HepG2 (cell line): ENCODE results near the gene ZSWIM5. TPM values are rescaled to one million over a fixed set of nuclear protein-coding genes. Genes with fewer than 3 reads are reported as not detected.

Experiments used
- CBX2 ChIP-seq, 2 experiments: fragments of 200-600 bp in 1 of 2; sonication (generic); formaldehyde crosslinking in 1 of 2; IDR thresholded peaks; 2 replicates each; pipeline versions ENCODE4 v1.7.0 to v1.8.1; 2018 to 2022; ENCODE audit warnings: low read depth in 2 of 2, low read length in 1 of 2, mild to moderate bottlenecking in 1 of 2, missing genetic modification reagents in 1 of 2
- FOXK1 ChIP-seq: sonication (generic); formaldehyde crosslinking; IDR thresholded peaks from 2 replicates; pipeline ENCODE4 v1.4.0; 2020; ENCODE audit warnings: low read depth, missing genetic modification reagents, borderline replicate concordance
- GZF1 ChIP-seq: sonication (generic); formaldehyde crosslinking; IDR thresholded peaks from 2 replicates; pipeline ENCODE4 v1.5.1; 2020; ENCODE audit warnings: mild to moderate bottlenecking, missing genetic modification reagents
- HNF4A ChIP-seq: sonication (generic); formaldehyde crosslinking; IDR thresholded peaks from 2 replicates; pipeline ENCODE4 v1.4.0; 2020; ENCODE audit warnings: missing genetic modification reagents
- NFYC ChIP-seq: IDR thresholded peaks from 2 replicates; pipeline ENCODE4 v1.6.1; 2016; ENCODE audit warnings: missing genetic modification reagents, missing compliant biosample characterization
- RFX5 ChIP-seq: IDR thresholded peaks from 2 replicates; pipeline ENCODE4 v1.6.1; 2011; ENCODE audit warnings: low read depth, low read length, improper control_type of control experiment
- SMYD3 ChIP-seq: sonication (generic); formaldehyde crosslinking; IDR thresholded peaks from 2 replicates; pipeline ENCODE4 v1.8.1; 2023; ENCODE audit warnings: mild to moderate bottlenecking, missing genetic modification reagents
- SNRNP70 ChIP-seq: fragments of 200-400 bp; formaldehyde crosslinking; IDR thresholded peaks from 2 replicates; pipeline ENCODE4 v1.6.1; 2017; ENCODE audit warnings: mild to moderate bottlenecking, low read depth, low read length, moderate library complexity
- SP2 ChIP-seq: sonication (generic); formaldehyde crosslinking; IDR thresholded peaks from 2 replicates; pipeline ENCODE4 v1.5.1; 2020; ENCODE audit warnings: mild to moderate bottlenecking, missing genetic modification reagents
- TEAD3 ChIP-seq: optimal IDR thresholded peaks from 2 replicates; pipeline ENCODE3; 2016; ENCODE audit warnings: borderline replicate concordance
- THRA ChIP-seq: sonication (generic); formaldehyde crosslinking; IDR thresholded peaks from 2 replicates; pipeline ENCODE4 v1.4.0; 2020; ENCODE audit warnings: missing genetic modification reagents, borderline replicate concordance
- ZFP37 ChIP-seq: sonication (generic); formaldehyde crosslinking; IDR thresholded peaks from 2 replicates; pipeline ENCODE4 v1.4.0; 2020; ENCODE audit warnings: missing genetic modification reagents, borderline replicate concordance
- ZFP62 ChIP-seq: sonication (generic); formaldehyde crosslinking; IDR thresholded peaks from 2 replicates; pipeline ENCODE4 v1.4.0; 2020; ENCODE audit warnings: missing genetic modification reagents
- ZNF253 ChIP-seq: sonication (generic); formaldehyde crosslinking; IDR thresholded peaks from 2 replicates; pipeline ENCODE4 v1.8.0; 2022; ENCODE audit warnings: mild to moderate bottlenecking, missing genetic modification reagents, borderline replicate concordance
- ZNF614 ChIP-seq: IDR thresholded peaks from 2 replicates; pipeline ENCODE4 v1.6.1; 2018; ENCODE audit warnings: missing biosample characterization, missing genetic modification reagents, inconsistent platforms, borderline replicate concordance
- ZNF749 ChIP-seq: sonication (generic); formaldehyde crosslinking; IDR thresholded peaks from 2 replicates; pipeline ENCODE4 v1.8.0; 2022; ENCODE audit warnings: mild to moderate bottlenecking, missing genetic modification reagents, moderate library complexity, borderline replicate concordance
- polyA plus RNA-seq, 8 experiments: library from polyadenylated mRNA; depleted of rRNA in 3 of 8; stranded (reverse) in 7 of 8; unstranded in 1 of 8; fragments of >200 nt; fragmentation: Illumina TruSeq in 4 of 8; extraction: Trizol in 4 of 8; gene quantifications; 2 replicates each; pipeline versions ENCODE4 v1.2.1 to v1.2.3, GENCODE V29; 2011 to 2016; ENCODE audit warnings: low read depth in 4 of 8, missing spikeins in 1 of 8, mixed read lengths in 1 of 8; ENCODE audit not compliant: insufficient read depth in 1 of 8
- total RNA-seq, 5 experiments: library from RNA; depleted of rRNA; stranded (reverse); fragments of >200 nt; fragmentation: Illumina TruSeq; extraction: Trizol; gene quantifications; 2 replicates each; pipeline ENCODE4 v1.2.3, GENCODE V29; 2016; ENCODE audit warnings: low read depth in 1 of 5
- TF ChIP-seq, protein P1 (sequence below): sonication (generic); formaldehyde crosslinking; IDR thresholded peaks from 2 replicates; pipeline ENCODE4 v1.4.0; 2020; ENCODE audit warnings: missing genetic modification reagents
- TF ChIP-seq, protein P2 (sequence below): sonication (generic); formaldehyde crosslinking; IDR thresholded peaks from 2 replicates; pipeline ENCODE4 v1.4.0; 2020; ENCODE audit warnings: mild to moderate bottlenecking, low read depth, missing genetic modification reagents
- TF ChIP-seq, protein P3 (sequence below): sonication (generic); formaldehyde crosslinking; IDR thresholded peaks from 2 replicates; pipeline ENCODE4 v1.5.1; 2020; ENCODE audit warnings: missing genetic modification reagents, mild to moderate bottlenecking, borderline replicate concordance
- TF ChIP-seq, protein P4 (sequence below): sonication (generic); formaldehyde crosslinking; IDR thresholded peaks from 2 replicates; pipeline ENCODE4 v1.8.1; 2022; ENCODE audit warnings: low read depth, mild to moderate bottlenecking, missing genetic modification reagents

Gene ZSWIM5
- total and polyA plus RNA-seq, 2 of the 13 experiments (the other 11 are each of a cell fraction or from before 2014, with no cell fraction given), result 11.0 to 20.6 TPM

- TF ChIP-seq ZNF614, result peak; percentile 55; the same call in 1 of the 2 replicates
- TF ChIP-seq THRA, result peak; percentile 87
- TF ChIP-seq NFYC, result peak; percentile 44; the same call in 1 of the 2 replicates
- TF ChIP-seq, protein P1, sequence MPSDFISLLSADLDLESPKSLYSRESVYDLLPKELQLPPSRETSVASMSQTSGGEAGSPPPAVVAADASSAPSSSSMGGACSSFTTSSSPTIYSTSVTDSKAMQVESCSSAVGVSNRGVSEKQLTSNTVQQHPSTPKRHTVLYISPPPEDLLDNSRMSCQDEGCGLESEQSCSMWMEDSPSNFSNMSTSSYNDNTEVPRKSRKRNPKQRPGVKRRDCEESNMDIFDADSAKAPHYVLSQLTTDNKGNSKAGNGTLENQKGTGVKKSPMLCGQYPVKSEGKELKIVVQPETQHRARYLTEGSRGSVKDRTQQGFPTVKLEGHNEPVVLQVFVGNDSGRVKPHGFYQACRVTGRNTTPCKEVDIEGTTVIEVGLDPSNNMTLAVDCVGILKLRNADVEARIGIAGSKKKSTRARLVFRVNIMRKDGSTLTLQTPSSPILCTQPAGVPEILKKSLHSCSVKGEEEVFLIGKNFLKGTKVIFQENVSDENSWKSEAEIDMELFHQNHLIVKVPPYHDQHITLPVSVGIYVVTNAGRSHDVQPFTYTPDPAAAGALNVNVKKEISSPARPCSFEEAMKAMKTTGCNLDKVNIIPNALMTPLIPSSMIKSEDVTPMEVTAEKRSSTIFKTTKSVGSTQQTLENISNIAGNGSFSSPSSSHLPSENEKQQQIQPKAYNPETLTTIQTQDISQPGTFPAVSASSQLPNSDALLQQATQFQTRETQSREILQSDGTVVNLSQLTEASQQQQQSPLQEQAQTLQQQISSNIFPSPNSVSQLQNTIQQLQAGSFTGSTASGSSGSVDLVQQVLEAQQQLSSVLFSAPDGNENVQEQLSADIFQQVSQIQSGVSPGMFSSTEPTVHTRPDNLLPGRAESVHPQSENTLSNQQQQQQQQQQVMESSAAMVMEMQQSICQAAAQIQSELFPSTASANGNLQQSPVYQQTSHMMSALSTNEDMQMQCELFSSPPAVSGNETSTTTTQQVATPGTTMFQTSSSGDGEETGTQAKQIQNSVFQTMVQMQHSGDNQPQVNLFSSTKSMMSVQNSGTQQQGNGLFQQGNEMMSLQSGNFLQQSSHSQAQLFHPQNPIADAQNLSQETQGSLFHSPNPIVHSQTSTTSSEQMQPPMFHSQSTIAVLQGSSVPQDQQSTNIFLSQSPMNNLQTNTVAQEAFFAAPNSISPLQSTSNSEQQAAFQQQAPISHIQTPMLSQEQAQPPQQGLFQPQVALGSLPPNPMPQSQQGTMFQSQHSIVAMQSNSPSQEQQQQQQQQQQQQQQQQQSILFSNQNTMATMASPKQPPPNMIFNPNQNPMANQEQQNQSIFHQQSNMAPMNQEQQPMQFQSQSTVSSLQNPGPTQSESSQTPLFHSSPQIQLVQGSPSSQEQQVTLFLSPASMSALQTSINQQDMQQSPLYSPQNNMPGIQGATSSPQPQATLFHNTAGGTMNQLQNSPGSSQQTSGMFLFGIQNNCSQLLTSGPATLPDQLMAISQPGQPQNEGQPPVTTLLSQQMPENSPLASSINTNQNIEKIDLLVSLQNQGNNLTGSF (CRISPR knock-in tag), result no peak
- TF ChIP-seq FOXK1 (CRISPR knock-in tag), result peak; percentile 37; the same call in 1 of the 2 replicates
- TF ChIP-seq, protein P2, sequence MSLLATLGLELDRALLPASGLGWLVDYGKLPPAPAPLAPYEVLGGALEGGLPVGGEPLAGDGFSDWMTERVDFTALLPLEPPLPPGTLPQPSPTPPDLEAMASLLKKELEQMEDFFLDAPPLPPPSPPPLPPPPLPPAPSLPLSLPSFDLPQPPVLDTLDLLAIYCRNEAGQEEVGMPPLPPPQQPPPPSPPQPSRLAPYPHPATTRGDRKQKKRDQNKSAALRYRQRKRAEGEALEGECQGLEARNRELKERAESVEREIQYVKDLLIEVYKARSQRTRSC (CRISPR knock-in tag), result no peak
- TF ChIP-seq SNRNP70, result no peak
- TF ChIP-seq SMYD3, result no peak
- no peak for TF ChIP-seq ZNF253 (CRISPR knock-in tag)
- TF ChIP-seq ZFP37 (CRISPR knock-in tag), result no peak
- TF ChIP-seq HNF4A (CRISPR knock-in tag), result peak; percentile 72
- no peak for TF ChIP-seq SP2
- peak; percentile 76 for TF ChIP-seq TEAD3 (CRISPR knock-in tag)
- TF ChIP-seq, protein P3, sequence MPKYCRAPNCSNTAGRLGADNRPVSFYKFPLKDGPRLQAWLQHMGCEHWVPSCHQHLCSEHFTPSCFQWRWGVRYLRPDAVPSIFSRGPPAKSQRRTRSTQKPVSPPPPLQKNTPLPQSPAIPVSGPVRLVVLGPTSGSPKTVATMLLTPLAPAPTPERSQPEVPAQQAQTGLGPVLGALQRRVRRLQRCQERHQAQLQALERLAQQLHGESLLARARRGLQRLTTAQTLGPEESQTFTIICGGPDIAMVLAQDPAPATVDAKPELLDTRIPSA, result no peak
- TF ChIP-seq RFX5, result no peak
- no peak for TF ChIP-seq ZNF749
- TF ChIP-seq GZF1 (CRISPR knock-in tag), result no peak
- TF ChIP-seq ZFP62 (CRISPR knock-in tag), result no peak
- no peak for TF ChIP-seq CBX2 (IDR thresholded peaks at IDR 0.05; ENCODE audit: low read depth, low read length)
- no peak for TF ChIP-seq CBX2 (CRISPR knock-in tag; IDR thresholded peaks at IDR 0.05; ENCODE audit: low read depth)
- TF ChIP-seq, protein P4, sequence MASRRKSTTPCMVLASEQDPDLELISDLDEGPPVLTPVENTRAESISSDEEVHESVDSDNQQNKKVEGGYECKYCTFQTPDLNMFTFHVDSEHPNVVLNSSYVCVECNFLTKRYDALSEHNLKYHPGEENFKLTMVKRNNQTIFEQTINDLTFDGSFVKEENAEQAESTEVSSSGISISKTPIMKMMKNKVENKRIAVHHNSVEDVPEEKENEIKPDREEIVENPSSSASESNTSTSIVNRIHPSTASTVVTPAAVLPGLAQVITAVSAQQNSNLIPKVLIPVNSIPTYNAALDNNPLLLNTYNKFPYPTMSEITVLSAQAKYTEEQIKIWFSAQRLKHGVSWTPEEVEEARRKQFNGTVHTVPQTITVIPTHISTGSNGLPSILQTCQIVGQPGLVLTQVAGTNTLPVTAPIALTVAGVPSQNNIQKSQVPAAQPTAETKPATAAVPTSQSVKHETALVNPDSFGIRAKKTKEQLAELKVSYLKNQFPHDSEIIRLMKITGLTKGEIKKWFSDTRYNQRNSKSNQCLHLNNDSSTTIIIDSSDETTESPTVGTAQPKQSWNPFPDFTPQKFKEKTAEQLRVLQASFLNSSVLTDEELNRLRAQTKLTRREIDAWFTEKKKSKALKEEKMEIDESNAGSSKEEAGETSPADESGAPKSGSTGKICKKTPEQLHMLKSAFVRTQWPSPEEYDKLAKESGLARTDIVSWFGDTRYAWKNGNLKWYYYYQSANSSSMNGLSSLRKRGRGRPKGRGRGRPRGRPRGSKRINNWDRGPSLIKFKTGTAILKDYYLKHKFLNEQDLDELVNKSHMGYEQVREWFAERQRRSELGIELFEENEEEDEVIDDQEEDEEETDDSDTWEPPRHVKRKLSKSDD (CRISPR knock-in tag), result no peak
Measured at GRCh38 chr1:45172005-45172404, 34.4 kb downstream of the ZSWIM5 start (continued).
